CD4-positive, alpha-beta T cell (primary cell): ENCODE results near the gene WASF3. TPM values are rescaled to one million over a fixed set of nuclear protein-coding genes. Genes with fewer than 3 reads are reported as not detected.

Experiments
- ATAC-seq: fragments of 200-7000 bp; cut with Tn5 transposase; one replicate; pipeline ENCODE4 v1.10.0; 2022; ENCODE audit warnings: mild to moderate bottlenecking; ENCODE audit not compliant: poor library complexity
- CTCF ChIA-PET: fragments of 350-600 bp; sonication (Branson Sonifier 250); formaldehyde crosslinking; loops from one replicate; lab custom pipeline; 2021; ENCODE audit warnings: antibody characterized with exemption, inconsistent platforms; lab: Charles Lee
- POLR2A ChIA-PET: fragments of 350-600 bp; sonication (Branson Sonifier 250); formaldehyde crosslinking; loops from one replicate; lab custom pipeline; 2021; ENCODE audit warnings: antibody characterized with exemption, inconsistent platforms; lab: Charles Lee
- DNase-seq, 14 experiments: peaks; one replicate each; pipeline ENCODE4 v3.0.0-alpha.2; 2013 to 2020; ENCODE audit warnings: mixed read lengths in 2 of 14
- H3K27ac ChIP-seq, 2 donors: one replicate each; pipeline versions ENCODE4 v1.5.1 to v1.7.0; 2013; ENCODE audit warnings: low read length in 2 of 2, low read depth in 1 of 2, mild to moderate bottlenecking in 1 of 2
- H3K27me3 ChIP-seq, 2 experiments: 1 replicate in 1 of 2; 2 replicates in 1 of 2; pipeline versions ENCODE4 v1.6.1 to v1.7.0; 2013; ENCODE audit warnings: low read length in 2 of 2, control low read depth in 1 of 2, mild to moderate bottlenecking in 1 of 2, moderate library complexity in 1 of 2; ENCODE audit not compliant: insufficient read depth in 2 of 2, control insufficient read depth in 1 of 2
- H3K36me3 ChIP-seq: one replicate; pipeline ENCODE4 v1.6.1; 2013; ENCODE audit warnings: low read length, control low read depth; ENCODE audit not compliant: insufficient read depth
- H3K4me1 ChIP-seq: one replicate; pipeline ENCODE4 v1.6.1; 2013; ENCODE audit warnings: low read length, control low read depth; ENCODE audit not compliant: insufficient read depth
- H3K4me3 ChIP-seq: one replicate; pipeline ENCODE4 v1.5.1; 2013; ENCODE audit warnings: mild to moderate bottlenecking, low read length, moderate library complexity
- H3K9me3 ChIP-seq, 2 experiments: 1 replicate in 1 of 2; 2 replicates in 1 of 2; pipeline versions ENCODE4 v1.6.1 to v1.7.0; 2013; ENCODE audit warnings: low read length in 2 of 2, mild to moderate bottlenecking in 2 of 2, control low read depth in 1 of 2, moderate library complexity in 1 of 2; ENCODE audit not compliant: control insufficient read depth in 1 of 2, insufficient read depth in 1 of 2
- H3K27ac Mint-ChIP-seq: one replicate; pipeline ENCODE4 v1.8.0; 2020; ENCODE audit warnings: mixed read lengths
- H3K27me3 Mint-ChIP-seq: one replicate; pipeline ENCODE4 v1.8.0; 2021; ENCODE audit warnings: mixed read lengths
- H3K36me3 Mint-ChIP-seq: one replicate; pipeline ENCODE4 v1.8.0; 2021; ENCODE audit warnings: low read depth, mixed read lengths
- H3K4me1 Mint-ChIP-seq: one replicate; pipeline ENCODE4 v1.8.0; 2021; ENCODE audit warnings: low read depth, mixed read lengths
- H3K4me3 Mint-ChIP-seq: one replicate; pipeline ENCODE4 v1.8.0; 2020; ENCODE audit warnings: mild to moderate bottlenecking, mixed read lengths
- H3K9me3 Mint-ChIP-seq: one replicate; pipeline ENCODE4 v1.8.0; 2020; ENCODE audit warnings: mixed read lengths
- CTCF ChIP-seq: fragments of 200-600 bp; IDR thresholded peaks from one replicate; pipeline ENCODE4 v1.8.0; 2022; ENCODE audit warnings: antibody characterized with exemption, mild to moderate bottlenecking
- intact Hi-C, 2 experiments: fragments of 100-400 bp; cut with DNase I in 1 of 2; cut with micrococcal nuclease in 1 of 2; formaldehyde crosslinking; loops; one replicate each; pipeline versions ENCODE4 v1.15.1 to v1.9.0; 2023 to 2025; cut with DNase I, micrococcal nuclease
- total RNA-seq, 174 experiments: library from RNA in 2 of 174; stranded (reverse) in 2 of 174; gene quantifications; one replicate each; pipeline ENCODE4 v1.2.3 and lab custom pipeline; 2021 to 2026

The WASF3 gene
- total RNA-seq, 2 experiments from 2014 or later = 0.08 TPM; not detected in 1

- no peaks in the 10 kb centered on the region for H3K4me1 Mint-ChIP-seq
- H3K4me3 Mint-ChIP-seq = no peak overlapping the region
- no peaks in the 10 kb centered on the region for H3K36me3 Mint-ChIP-seq
- Histone ChIP-seq H3K27ac (no peak overlapping the region), H3K9me3 (peaks cover 0 to 4% of the 10 kb centered on the region in 2 experiments), H3K36me3 (no peaks in the 10 kb centered on the region), H3K27me3 (peaks cover 0 to 7% of the 10 kb centered on the region in 2 experiments), H3K4me3 (no peak overlapping the region), H3K4me1 (no peaks in the 10 kb centered on the region)
- intact Hi-C loops = no loop called here
- no peak for ATAC-seq
- CTCF ChIA-PET = no interaction called here
- H3K27me3 Mint-ChIP-seq = peaks cover 38% of the 10 kb centered on the region
- POLR2A ChIA-PET = no interaction called here
- DNase-seq = no peak
- H3K9me3 Mint-ChIP-seq = no peaks in the 10 kb centered on the region
- H3K27ac Mint-ChIP-seq = no peak overlapping the region
- no peak for TF ChIP-seq CTCF
These were observed 10.8 kb downstream of the WASF3 start for GRCh38 chr13:26568132-26568815.

- CTCF ChIA-PET = no interaction called here
These were observed 14.0 kb downstream of the WASF3 start for GRCh38 chr13:26571518-26571917.

GRCh38 chr13:26575244-26575643, 17.8 kb downstream of the WASF3 start:
- ChIA-PET POLR2A (no interaction called here), CTCF (no interaction called here)
- no peak overlapping the region for H3K27ac ChIP-seq
- ATAC-seq (no peak), DNase-seq (no peak)
- TF ChIP-seq CTCF = no peak
- Mint-ChIP-seq H3K27ac (no peak overlapping the region), H3K9me3 (peaks cover 6% of the 10 kb centered on the region), H3K36me3 (no peaks in the 10 kb centered on the region), H3K4me1 (no peaks in the 10 kb centered on the region), H3K27me3 (peaks cover 27% of the 10 kb centered on the region), H3K4me3 (no peak overlapping the region)
- no peaks in the 10 kb centered on the region for H3K27me3 ChIP-seq
- peaks cover 4 to 9% of the 10 kb centered on the region in 2 experiments for H3K9me3 ChIP-seq
- no peak overlapping the region for H3K4me3 ChIP-seq
- H3K36me3 ChIP-seq = no peaks in the 10 kb centered on the region
- H3K4me1 ChIP-seq = no peaks in the 10 kb centered on the region
- intact Hi-C loops = no loop called here

More at GRCh38 chr13:26571518-26571917, 14.0 kb downstream of the WASF3 start:
- ATAC-seq (no peak), DNase-seq (no peak)
- Histone ChIP-seq H3K27me3 (no peaks in the 10 kb centered on the region), H3K9me3 (peaks cover 0 to 8% of the 10 kb centered on the region in 2 experiments), H3K27ac (no peak overlapping the region), H3K4me3 (no peak overlapping the region), H3K36me3 (no peaks in the 10 kb centered on the region), H3K4me1 (no peaks in the 10 kb centered on the region)
- Mint-ChIP-seq H3K36me3 (no peaks in the 10 kb centered on the region), H3K4me3 (no peak overlapping the region), H3K27me3 (peaks cover 21% of the 10 kb centered on the region), H3K27ac (no peak overlapping the region), H3K4me1 (no peaks in the 10 kb centered on the region), H3K9me3 (peaks cover 4% of the 10 kb centered on the region)
- TF ChIP-seq CTCF = no peak
- POLR2A ChIA-PET = no interaction called here
- intact Hi-C loops = no loop called here
